Activated CD4-positive, alpha-beta T cell treated with anti-CD3 and anti-CD28 coated beads for 1 hour (primary cell): ENCODE measurements around the gene ATP1B3.
"Not testable (repeated sequence)": the region's sequence is repeated elsewhere in the genome, so short reads cannot be mapped to it uniquely, and the experiment has no call there.

Source experiments
- DNase-seq: peaks from one replicate; pipeline ENCODE4 v3.0.0-alpha.2; 2020

The ATP1B3 gene

GRCh38 chr3:141876381-141876890, at the start of gene ATP1B3:
ATP1B3 (plus strand) TSS chr3:141876643; CDS start chr3:141876802, 159 bp downstream.
- peak; percentile 73 for DNase-seq

DNA sequence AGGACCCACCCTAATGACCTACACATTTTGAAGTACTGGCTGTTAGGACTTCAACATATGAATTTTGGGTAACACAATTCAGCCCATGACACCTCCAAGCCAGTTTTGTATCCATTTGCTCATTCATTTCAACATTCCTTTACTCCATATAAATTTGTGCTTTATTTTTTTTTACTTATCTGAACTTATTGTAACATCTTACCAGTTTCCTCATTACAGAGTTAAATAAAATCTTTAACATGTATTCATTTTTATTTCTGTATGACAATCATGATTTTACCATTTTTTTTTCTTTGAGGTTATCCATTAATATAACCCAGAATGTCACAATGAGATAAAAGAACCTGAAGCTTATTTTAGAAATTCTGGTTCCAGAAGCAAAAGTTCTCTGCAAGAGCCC, 48.0 kb upstream of the ATP1B3 start:
- no peak for DNase-seq

DNA sequence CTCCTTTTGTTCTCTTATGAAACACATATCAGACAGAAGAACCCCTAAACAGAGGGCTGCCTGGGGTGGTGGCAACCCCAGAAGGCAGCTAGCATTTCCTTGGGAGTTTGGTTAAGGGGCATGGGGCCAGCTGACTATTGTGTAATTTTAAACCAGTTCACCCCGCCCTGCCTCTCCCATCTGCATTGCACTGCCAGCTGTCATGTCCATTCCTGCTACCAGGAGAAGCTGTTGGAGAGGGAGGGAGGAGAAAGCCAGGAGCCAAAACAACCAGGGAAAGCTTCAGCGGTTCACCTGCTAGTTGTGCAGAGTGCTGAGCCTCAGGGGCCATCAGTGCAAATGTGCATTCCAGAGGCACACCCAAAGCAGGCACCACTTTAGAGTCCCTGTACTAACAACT, 47.6 kb upstream of the ATP1B3 start:
- DNase-seq: no peak

- no peak for DNase-seq
Measured at GRCh38 chr3:141830508-141830907, 45.9 kb upstream of the ATP1B3 start.

DNA sequence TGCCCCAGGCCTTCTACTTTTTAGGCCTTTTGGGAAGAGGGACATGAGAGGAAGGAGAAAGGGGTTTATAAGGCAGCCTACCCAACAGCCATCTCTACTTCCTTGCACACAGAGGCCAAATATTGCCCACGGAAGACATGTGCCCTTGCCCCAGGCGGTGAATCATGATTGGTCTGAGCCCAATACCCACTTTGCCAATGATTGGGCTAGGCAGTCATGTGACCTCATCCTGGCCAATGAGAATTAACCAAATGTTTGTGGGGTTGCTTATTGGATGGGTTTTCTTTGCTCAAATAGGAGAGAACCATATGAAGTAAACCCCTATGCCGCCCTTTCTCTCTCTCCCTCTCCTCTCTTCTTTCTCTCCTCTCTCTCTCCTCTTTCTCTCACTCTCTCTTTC, 42.2 kb upstream of the ATP1B3 start:
- no peak for DNase-seq

GRCh38 chr3:141835557-141836229, 40.8 kb upstream of the ATP1B3 start:
- DNase-seq: no peak

DNA sequence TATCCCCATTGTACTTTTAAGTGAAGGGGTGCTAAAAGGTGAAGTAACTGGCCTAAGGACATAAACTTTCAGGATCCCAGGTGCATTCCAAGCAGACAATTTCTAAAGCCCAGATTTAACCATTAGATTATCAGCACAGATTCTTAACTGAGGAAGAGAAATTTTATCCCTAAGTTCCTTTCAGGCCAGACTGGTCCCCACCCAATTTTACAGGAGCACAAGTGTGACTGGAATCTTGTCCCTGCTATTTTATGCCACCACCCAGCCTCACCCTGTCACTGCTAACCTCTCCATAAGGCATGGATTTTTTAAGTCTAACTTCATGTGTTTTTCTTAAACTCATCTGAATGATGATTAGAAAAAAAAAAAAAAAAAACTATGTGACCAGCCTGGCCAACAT, 37.1 kb upstream of the ATP1B3 start:
- no peak for DNase-seq

DNA sequence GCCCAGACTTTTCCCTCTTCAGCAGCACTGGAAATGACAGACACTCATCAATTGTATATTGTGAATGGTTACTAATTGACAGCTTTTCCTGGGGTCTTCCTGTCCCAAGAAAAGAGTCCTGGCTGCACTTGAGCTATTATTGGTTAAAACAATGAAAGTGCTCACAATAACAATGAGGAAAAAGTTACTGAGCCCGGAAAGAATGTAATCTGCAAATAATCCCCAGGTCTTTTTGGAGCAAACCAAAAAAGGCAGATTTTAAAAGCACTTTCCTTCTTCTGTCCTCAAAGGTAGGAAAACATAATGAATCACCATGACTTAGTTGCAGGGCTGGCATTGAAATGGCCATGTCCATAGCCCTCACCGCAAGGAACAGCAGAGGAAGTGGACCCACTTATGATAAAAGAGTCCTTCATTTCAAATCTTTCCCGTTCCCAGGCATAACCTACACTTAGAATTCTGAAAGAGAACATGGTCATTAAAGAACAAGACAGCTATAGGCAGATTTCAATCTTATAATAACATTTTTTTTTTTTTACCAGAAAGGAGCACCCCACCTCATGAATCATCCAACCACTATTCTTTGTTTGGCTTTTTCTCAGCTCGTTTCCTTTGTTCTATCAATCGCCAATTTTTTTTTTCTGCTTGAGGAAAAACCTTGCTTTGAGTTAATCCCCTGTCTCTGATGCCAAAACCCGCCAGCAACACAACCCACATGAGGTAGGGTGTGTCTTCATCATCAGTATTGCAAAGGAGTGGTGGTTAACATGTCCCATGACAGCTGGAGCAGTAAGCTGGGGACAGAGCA, 35.5 kb upstream of the ATP1B3 start:
- no peak for DNase-seq

GRCh38 chr3:141844108-141844507, 32.3 kb upstream of the ATP1B3 start:
- DNase-seq: no peak

- no peak for DNase-seq
Measured at GRCh38 chr3:141844812-141845211, 31.6 kb upstream of the ATP1B3 start.

GRCh38 chr3:141845407-141846049, 30.9 kb upstream of the ATP1B3 start:
- peak; percentile 19 for DNase-seq

DNA sequence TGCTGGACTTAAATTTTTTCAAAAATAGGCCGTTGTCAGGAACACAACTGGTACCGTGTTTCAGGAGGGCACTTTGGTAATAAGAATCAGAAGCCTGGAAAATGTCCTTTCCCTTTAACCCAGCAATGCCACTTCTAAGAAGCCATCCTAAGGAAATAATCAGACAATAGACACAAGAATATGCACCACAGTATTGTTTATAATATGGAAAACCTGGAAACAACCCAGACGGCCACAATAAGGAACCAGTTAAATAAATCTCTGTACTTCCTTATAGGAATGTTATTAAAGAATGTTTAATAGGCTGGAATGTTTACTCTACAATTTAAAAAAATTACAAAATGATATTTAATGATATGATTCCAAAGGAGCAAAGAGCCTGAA, 30.4 kb upstream of the ATP1B3 start:
- no peak for DNase-seq

- not testable (repeated sequence) for DNase-seq
Measured at GRCh38 chr3:141848159-141848748, 28.2 kb upstream of the ATP1B3 start.

DNA sequence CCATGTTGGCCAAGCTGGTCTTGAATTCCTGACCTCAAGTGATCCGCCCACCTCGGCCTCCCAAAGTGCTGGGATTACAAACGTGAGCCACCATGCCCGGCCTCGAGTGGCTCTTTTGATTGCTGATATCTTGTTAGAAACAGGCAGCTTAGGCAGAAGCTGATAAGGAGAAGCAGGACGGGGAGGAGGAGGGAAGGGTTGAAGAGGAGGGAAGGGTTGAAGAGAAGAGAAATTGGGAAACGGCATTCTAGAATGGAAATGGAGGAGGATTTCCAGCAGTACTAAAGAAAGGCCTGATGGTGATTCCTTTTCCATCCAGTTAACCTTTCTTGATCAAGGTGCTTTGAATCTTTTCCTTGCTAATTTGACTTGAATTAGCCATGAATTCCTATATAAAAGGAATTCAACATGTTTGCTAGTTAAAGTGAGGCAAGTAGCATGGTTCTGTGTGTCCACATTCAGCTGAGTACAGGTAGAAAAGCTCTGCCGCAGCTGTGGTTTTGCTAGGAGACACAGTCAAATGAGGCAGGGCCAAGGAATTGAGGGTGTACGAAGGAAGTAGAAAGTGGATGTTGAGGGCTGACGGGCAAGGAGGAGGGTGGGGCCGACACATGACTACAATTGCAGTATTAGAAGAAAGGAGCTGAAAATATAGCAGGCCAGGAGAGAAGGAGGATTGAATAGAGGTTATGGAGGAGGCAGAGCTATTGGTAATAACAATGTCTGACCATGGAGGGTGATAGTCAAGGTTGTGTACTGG, 27.2 kb upstream of the ATP1B3 start:
- DNase-seq: no peak

- DNase-seq: no peak
Measured at GRCh38 chr3:141851411-141851810, 25.0 kb upstream of the ATP1B3 start.

DNA sequence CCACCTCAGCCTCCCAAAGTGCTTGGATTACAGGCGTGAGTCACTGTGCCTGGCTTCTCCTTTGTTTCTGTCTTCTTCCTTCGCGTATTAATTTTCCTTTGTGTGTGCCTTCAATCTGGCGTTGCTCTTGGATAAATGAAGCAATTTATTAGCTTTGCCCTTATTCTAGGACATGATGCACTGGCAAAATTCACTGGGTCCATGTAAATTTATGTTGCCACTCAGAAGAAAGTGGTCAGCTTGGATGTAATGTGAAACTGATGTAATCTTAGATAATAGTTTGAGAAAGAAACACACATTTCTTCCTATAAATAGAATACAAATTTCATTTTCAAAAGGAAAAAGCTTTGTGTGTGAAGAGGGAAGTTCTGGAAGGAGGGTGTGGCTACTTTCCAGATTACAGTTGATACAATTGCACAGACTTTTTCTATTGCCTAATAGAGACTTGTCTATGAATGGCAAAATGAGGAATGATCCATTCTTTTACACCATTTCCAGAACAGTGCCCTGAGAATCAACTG, 23.3 kb upstream of the ATP1B3 start:
- DNase-seq: no peak

DNA sequence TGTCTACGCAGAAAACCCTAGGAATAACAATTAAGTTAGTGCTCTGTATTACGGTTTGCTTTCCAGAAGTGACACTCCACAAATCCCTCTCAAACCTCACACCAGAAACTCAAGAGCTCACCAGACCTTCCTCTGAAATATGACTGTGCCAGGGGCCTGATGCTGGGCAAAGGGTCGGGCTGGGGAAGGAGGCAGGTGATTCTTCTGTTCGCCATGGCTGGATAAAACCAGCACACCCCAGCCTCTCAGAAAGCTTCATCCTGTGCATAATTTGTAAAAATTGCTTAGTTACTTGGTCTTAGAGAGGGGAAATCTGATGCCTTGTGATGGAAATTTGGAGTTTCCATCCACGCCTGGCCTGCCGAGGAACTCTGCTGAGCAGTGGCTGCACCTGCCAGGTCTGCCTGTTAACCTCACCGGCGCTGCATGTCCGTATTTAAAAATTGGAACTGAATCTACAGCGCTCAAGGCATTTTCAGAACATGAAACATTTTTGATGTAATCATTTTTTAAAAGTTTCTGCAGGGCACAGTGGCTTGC, 22.7 kb upstream of the ATP1B3 start:
- DNase-seq: no peak

DNA sequence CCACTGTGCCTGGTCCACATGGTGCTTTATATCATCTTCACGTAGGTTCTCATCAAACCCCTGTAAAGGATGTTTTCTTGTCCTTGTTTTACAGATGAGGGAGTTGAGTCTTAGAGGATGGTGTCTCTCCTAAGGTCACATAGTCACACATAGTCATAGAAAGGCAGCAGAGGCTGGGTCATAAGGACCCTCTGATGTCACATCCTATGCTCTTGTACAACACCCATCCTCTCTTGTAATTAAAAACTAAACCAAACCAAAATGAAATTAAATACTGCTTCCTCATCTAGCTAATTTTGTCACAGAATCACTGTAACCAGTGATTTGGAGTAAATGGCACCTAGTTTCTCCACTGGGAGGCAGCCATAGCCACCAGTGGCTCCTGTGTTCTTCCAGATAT, 21.8 kb upstream of the ATP1B3 start:
- DNase-seq: no peak

DNA sequence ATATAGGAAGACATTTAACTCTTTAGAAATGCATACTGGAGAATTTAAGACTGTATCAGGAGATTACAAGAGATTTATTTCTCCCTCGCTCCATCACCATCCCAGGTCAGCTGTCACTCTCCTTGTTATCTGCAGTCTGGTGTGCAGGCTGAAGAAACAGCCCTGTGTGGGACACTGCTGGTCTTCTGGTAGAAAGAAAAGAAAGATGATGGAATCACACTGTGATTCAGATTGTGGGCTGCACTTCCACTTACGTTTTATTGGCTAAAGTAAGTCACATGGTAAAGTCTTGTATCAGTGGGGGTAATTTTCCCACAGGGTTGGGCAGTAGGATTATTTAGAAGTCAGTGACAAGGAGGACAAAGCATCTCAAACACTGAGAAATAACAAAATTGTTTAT, 18.1 kb upstream of the ATP1B3 start:
- DNase-seq: no peak

- no peak for DNase-seq
Measured at GRCh38 chr3:141859651-141860050, 16.8 kb upstream of the ATP1B3 start.

- DNase-seq: no peak
Measured at GRCh38 chr3:141860086-141860669, 16.3 kb upstream of the ATP1B3 start.
